Smooth muscle cell of the brain vasculature (primary cell): Measurements from ENCODE around the gene SLC41A3.

Experiments
- DNase-seq: peaks from one replicate; pipeline ENCODE4 v3.0.0-alpha.2; 2012; ENCODE audit warnings: low read depth, low spot score

SLC41A3 gene

GRCh38 chr3:126083913-126084767, at the start of gene SLC41A3:
Gene SLC41A3, minus strand, starts transcription at chr3:126084124. Its CDS starts 15,905 bp downstream, at chr3:126068219.
- DNase-seq: peak; percentile 35

GRCh38 chr3:126133606-126134005, 49.7 kb upstream of the SLC41A3 start:
- DNase-seq: no peak

GRCh38 chr3:126132751-126133511, 49.0 kb upstream of the SLC41A3 start:
- no peak for DNase-seq

GRCh38 chr3:126131881-126132750, 48.2 kb upstream of the SLC41A3 start:
- DNase-seq: no peak

- DNase-seq: no peak
Observed at GRCh38 chr3:126130981-126131745, 47.2 kb upstream of the SLC41A3 start.

- no peak for DNase-seq
Observed at GRCh38 chr3:126130081-126130855, 46.3 kb upstream of the SLC41A3 start.

- DNase-seq: no peak
Observed at GRCh38 chr3:126129398-126129891, 45.5 kb upstream of the SLC41A3 start.

GRCh38 chr3:126128504-126129397, 44.8 kb upstream of the SLC41A3 start:
- DNase-seq: no peak

GRCh38 chr3:126127904-126128303, 44.0 kb upstream of the SLC41A3 start:
- no peak for DNase-seq

- DNase-seq: no peak
Observed at GRCh38 chr3:126127452-126127851, 43.5 kb upstream of the SLC41A3 start.

GRCh38 chr3:126126811-126127431, 43.0 kb upstream of the SLC41A3 start:
- DNase-seq: no peak

- DNase-seq: no peak
Observed at GRCh38 chr3:126126286-126126685, 42.4 kb upstream of the SLC41A3 start.

GRCh38 chr3:126125781-126126251, 41.9 kb upstream of the SLC41A3 start:
- no peak for DNase-seq

- no peak for DNase-seq
Observed at GRCh38 chr3:126125341-126125740, 41.4 kb upstream of the SLC41A3 start.

GRCh38 chr3:126124896-126125295, 41.0 kb upstream of the SLC41A3 start:
- DNase-seq: no peak

GRCh38 chr3:126124148-126124868, 40.4 kb upstream of the SLC41A3 start:
- no peak for DNase-seq

- no peak for DNase-seq
Observed at GRCh38 chr3:126121632-126122031, 37.7 kb upstream of the SLC41A3 start.

- DNase-seq: no peak
Observed at GRCh38 chr3:126121074-126121473, 37.1 kb upstream of the SLC41A3 start.
